Caco-2 (cell line): ENCODE measurements around the gene YPEL3. TPM values are rescaled to one million over a fixed set of nuclear protein-coding genes. Genes with fewer than 3 reads are reported as not detected.
A peak's percentile ranks its signal among the peaks of the same experiment; 100 is the strongest.

Experiments used
- BruUV-seq: library from RNA; stranded (reverse); fragments of 400-500 nt; replicated peaks from 2 replicates; lab custom pipeline; 2021; lab: Mats Ljungman, UMichigan
- CTCF ChIA-PET: fragments of 300-600 bp; sonication (Branson Sonifier 250); formaldehyde crosslinking; loops from one replicate; lab custom pipeline; 2022; ENCODE audit warnings: antibody characterized with exemption; lab: Charles Lee
- POLR2A ChIA-PET: fragments of 300-600 bp; sonication (Branson Sonifier 250); formaldehyde crosslinking; loops from one replicate; lab custom pipeline; 2022; ENCODE audit warnings: antibody characterized with exemption; lab: Charles Lee
- DNase-seq, 2 experiments: peaks; one replicate each; pipeline versions ENCODE4 v3.0.0 to v3.0.0-alpha.2; 2020 to 2022
- H3K27me3 ChIP-seq: replicated peaks from 2 replicates; pipeline ENCODE4 v1.6.0; 2011; ENCODE audit warnings: low read length; ENCODE audit not compliant: control insufficient read depth, insufficient read depth
- H3K36me3 ChIP-seq: 2 replicates; pipeline ENCODE4 v1.5.1; 2011; ENCODE audit warnings: low read length; ENCODE audit not compliant: control insufficient read depth, insufficient read depth
- H3K4me1 ChIP-seq: fragments of 250-450 bp; sonication (Bioruptor Pico); 2 replicates; pipeline ENCODE4 v1.5.1; 2020; ENCODE audit warnings: mild to moderate bottlenecking
- H3K4me3 ChIP-seq: 2 replicates; pipeline ENCODE4 v1.5.1; 2011; ENCODE audit warnings: low read depth, mild to moderate bottlenecking, control low read depth, low read length
- H3K9me3 ChIP-seq: fragments of 250-450 bp; sonication (Bioruptor Pico); 2 replicates; pipeline ENCODE4 v1.5.1; 2020; ENCODE audit warnings: mild to moderate bottlenecking, moderate library complexity
- H3K27ac Mint-ChIP-seq: one replicate; pipeline ENCODE4 v1.8.0; 2022; ENCODE audit warnings: mixed read lengths; ENCODE audit not compliant: unreplicated experiment
- H3K27me3 Mint-ChIP-seq: one replicate; pipeline ENCODE4 v1.8.0; 2022; ENCODE audit warnings: mixed read lengths; ENCODE audit not compliant: insufficient read depth, unreplicated experiment
- H3K36me3 Mint-ChIP-seq: one replicate; pipeline ENCODE4 v1.8.0; 2022; ENCODE audit warnings: mild to moderate bottlenecking, mixed read lengths; ENCODE audit not compliant: insufficient read depth, unreplicated experiment
- H3K4me1 Mint-ChIP-seq: one replicate; pipeline ENCODE4 v1.8.0; 2022; ENCODE audit warnings: low read depth, mixed read lengths; ENCODE audit not compliant: unreplicated experiment
- H3K4me3 Mint-ChIP-seq: one replicate; pipeline ENCODE4 v1.8.0; 2022; ENCODE audit warnings: mild to moderate bottlenecking, moderate library complexity, mixed read lengths; ENCODE audit not compliant: unreplicated experiment
- H3K9me3 Mint-ChIP-seq: one replicate; pipeline ENCODE4 v1.8.0; 2022; ENCODE audit warnings: mixed read lengths; ENCODE audit not compliant: unreplicated experiment
- CTCF ChIP-seq, 2 experiments: fragments of 200-600 bp in 1 of 2; IDR thresholded peaks; 1 replicate in 1 of 2; 2 replicates in 1 of 2; pipeline versions ENCODE4 v1.5.1 to v1.8.0; 2011 to 2022; ENCODE audit warnings: antibody characterized with exemption in 1 of 2, control low read depth in 1 of 2, inconsistent platforms in 1 of 2, low read depth in 1 of 2, low read length in 1 of 2, mild to moderate bottlenecking in 1 of 2, moderate library complexity in 1 of 2; ENCODE audit not compliant: insufficient read depth in 1 of 2, severe bottlenecking in 1 of 2, unreplicated experiment in 1 of 2
- intact Hi-C: fragments of 100-400 bp; cut with micrococcal nuclease; formaldehyde crosslinking; loops from one replicate; pipeline ENCODE4 v1.10.0; 2022; ENCODE audit not compliant: unreplicated experiment
- total RNA-seq: library from RNA; stranded (reverse); gene quantifications from 2 replicates; pipeline ENCODE4 v1.2.3, GENCODE V29; 2022

The YPEL3 gene
- total RNA-seq, 1 experiment from 2014 or later, result 26.3 TPM

GRCh38 chr16:30066761-30067583 lies 29.0 kb downstream of the YPEL3 start:
- H3K9me3 Mint-ChIP-seq, result no peaks in the 10 kb centered on the region
- peaks cover 19% of the 10 kb centered on the region for H3K4me1 Mint-ChIP-seq
- BruUV-seq, result no TSS peak
- CTCF ChIA-PET, result interaction anchor here (1.1 kb wide), 1 partner anchor 25 kb away, joined by 3 read pairs; the partner anchor contains the start of gene TBX6
- POLR2A ChIA-PET, result interaction anchor here (1.8 to 1.9 kb wide), 2 partner anchors 10 to 304 kb away, joined by 5 to 13 read pairs; partner anchors contain the start of gene TBC1D10B
- no peak for TF ChIP-seq CTCF (IDR thresholded peaks at IDR 0.05; ENCODE audit: insufficient read depth in 1 of 2, low read depth in 1 of 2, low read length in 1 of 2, severe bottlenecking in 1 of 2, unreplicated experiment in 1 of 2)
- no peak for DNase-seq
- Histone ChIP-seq H3K9me3 (no peaks in the 10 kb centered on the region), H3K4me1 (peaks cover 8% of the 10 kb centered on the region; the same call in 1 of the 2 replicates), H3K4me3 (peak overlapping the region; percentile 98), H3K27me3 (no peaks in the 10 kb centered on the region), H3K36me3 (peaks cover 15% of the 10 kb centered on the region)
- peak overlapping the region; percentile 95 for H3K4me3 Mint-ChIP-seq
- intact Hi-C loops, result loop anchor here (5.0 to 10.0 kb wide), 2 partner anchors 338 to 1095 kb away; partner anchors contain the start of genes SPNS1 and ZNF771
- H3K27me3 Mint-ChIP-seq, result no peaks in the 10 kb centered on the region
- peaks cover 80% of the 10 kb centered on the region for H3K36me3 Mint-ChIP-seq
- H3K27ac Mint-ChIP-seq, result peak overlapping the region; percentile 97

- no peaks in the 10 kb centered on the region for H3K9me3 ChIP-seq
- peak overlapping the region; percentile 97 for H3K27ac Mint-ChIP-seq
- BruUV-seq, result TSS peak; percentile 53
- TF ChIP-seq CTCF (IDR thresholded peaks at IDR 0.05; ENCODE audit: insufficient read depth in 1 of 2, low read depth in 1 of 2, low read length in 1 of 2, severe bottlenecking in 1 of 2, unreplicated experiment in 1 of 2), result no peak
- CTCF ChIA-PET, result interaction anchor here (0.6 to 1.1 kb wide), 4 partner anchors 12 to 258 kb away, joined by 3 to 9 read pairs (median 6); partner anchors contain the start of gene TBX6
- intact Hi-C loops, result loop anchor here (2.0 to 10.0 kb wide), 4 partner anchors 25 to 1094 kb away; partner anchors contain the start of genes SPNS1, TBX6 and ZNF771
- H3K4me3 Mint-ChIP-seq, result peak overlapping the region; percentile 95
- no peaks in the 10 kb centered on the region for H3K27me3 Mint-ChIP-seq
- no peaks in the 10 kb centered on the region for H3K27me3 ChIP-seq
- no peaks in the 10 kb centered on the region for H3K9me3 Mint-ChIP-seq
- no peak for DNase-seq
- H3K4me1 Mint-ChIP-seq, result peaks cover 19% of the 10 kb centered on the region
- peak overlapping the region; percentile 98 for H3K4me3 ChIP-seq
- POLR2A ChIA-PET, result interaction anchor here (0.6 to 1.9 kb wide), 11 partner anchors 9 to 1170 kb away, joined by 3 to 13 read pairs (median 5); partner anchors contain the start of genes PPP4C, TAOK2, TBC1D10B and TBX6
- peaks cover 72% of the 10 kb centered on the region for H3K36me3 Mint-ChIP-seq
- peaks cover 15% of the 10 kb centered on the region for H3K36me3 ChIP-seq
- peaks cover 8% of the 10 kb centered on the region; the same call in 1 of the 2 replicates for H3K4me1 ChIP-seq
Measured at GRCh38 chr16:30065943-30066760, 29.9 kb downstream of the YPEL3 start.
